PC-3 (cell line): ENCODE results near the gene TAP2.

ENCODE experiments used
- EZH2 ChIP-seq: fragments of 300-600 bp; sonication (generic); IDR thresholded peaks from one replicate; pipeline ENCODE4 v1.6.1; 2017; ENCODE audit warnings: antibody characterized with exemption, mild to moderate bottlenecking, low read length; ENCODE audit not compliant: unreplicated experiment
- EZH2phosphoT487 ChIP-seq: fragments of 300-600 bp; sonication (generic); IDR thresholded peaks from 2 replicates; pipeline ENCODE4 v1.6.1; 2018; ENCODE audit warnings: mild to moderate bottlenecking, antibody characterized with exemption, low read length, borderline replicate concordance
- TF ChIP-seq, protein P1 (sequence below): fragments of 300-600 bp; sonication (generic); conservative IDR thresholded peaks from 2 replicates; pipeline ENCODE4 v1.5.1; 2017; ENCODE audit warnings: antibody characterized with exemption, low read depth, mild to moderate bottlenecking, low read length

- TF ChIP-seq EZH2phosphoT487 (no peak), EZH2 (no peak)
- TF ChIP-seq, protein P1, sequence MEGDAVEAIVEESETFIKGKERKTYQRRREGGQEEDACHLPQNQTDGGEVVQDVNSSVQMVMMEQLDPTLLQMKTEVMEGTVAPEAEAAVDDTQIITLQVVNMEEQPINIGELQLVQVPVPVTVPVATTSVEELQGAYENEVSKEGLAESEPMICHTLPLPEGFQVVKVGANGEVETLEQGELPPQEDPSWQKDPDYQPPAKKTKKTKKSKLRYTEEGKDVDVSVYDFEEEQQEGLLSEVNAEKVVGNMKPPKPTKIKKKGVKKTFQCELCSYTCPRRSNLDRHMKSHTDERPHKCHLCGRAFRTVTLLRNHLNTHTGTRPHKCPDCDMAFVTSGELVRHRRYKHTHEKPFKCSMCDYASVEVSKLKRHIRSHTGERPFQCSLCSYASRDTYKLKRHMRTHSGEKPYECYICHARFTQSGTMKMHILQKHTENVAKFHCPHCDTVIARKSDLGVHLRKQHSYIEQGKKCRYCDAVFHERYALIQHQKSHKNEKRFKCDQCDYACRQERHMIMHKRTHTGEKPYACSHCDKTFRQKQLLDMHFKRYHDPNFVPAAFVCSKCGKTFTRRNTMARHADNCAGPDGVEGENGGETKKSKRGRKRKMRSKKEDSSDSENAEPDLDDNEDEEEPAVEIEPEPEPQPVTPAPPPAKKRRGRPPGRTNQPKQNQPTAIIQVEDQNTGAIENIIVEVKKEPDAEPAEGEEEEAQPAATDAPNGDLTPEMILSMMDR, result no peak
Measured at GRCh38 chr6:32839356-32839755, 817 bp upstream of the TAP2 start.
